ENCODE results near the gene TGOLN2. TPM values are rescaled to one million over a fixed set of nuclear protein-coding genes. Genes with fewer than 3 reads are reported as not detected.
"Not testable (repeated sequence)": the region's sequence is repeated elsewhere in the genome, so short reads cannot be mapped to it uniquely, and the experiment has no call there.

The TGOLN2 gene
- total and polyA plus RNA-seq, 10 of the 15 experiments (the other 5 are each of a cell fraction or from before 2014, with no cell fraction given): 13.8 to 92.3 (median 49.4) TPM

DNA sequence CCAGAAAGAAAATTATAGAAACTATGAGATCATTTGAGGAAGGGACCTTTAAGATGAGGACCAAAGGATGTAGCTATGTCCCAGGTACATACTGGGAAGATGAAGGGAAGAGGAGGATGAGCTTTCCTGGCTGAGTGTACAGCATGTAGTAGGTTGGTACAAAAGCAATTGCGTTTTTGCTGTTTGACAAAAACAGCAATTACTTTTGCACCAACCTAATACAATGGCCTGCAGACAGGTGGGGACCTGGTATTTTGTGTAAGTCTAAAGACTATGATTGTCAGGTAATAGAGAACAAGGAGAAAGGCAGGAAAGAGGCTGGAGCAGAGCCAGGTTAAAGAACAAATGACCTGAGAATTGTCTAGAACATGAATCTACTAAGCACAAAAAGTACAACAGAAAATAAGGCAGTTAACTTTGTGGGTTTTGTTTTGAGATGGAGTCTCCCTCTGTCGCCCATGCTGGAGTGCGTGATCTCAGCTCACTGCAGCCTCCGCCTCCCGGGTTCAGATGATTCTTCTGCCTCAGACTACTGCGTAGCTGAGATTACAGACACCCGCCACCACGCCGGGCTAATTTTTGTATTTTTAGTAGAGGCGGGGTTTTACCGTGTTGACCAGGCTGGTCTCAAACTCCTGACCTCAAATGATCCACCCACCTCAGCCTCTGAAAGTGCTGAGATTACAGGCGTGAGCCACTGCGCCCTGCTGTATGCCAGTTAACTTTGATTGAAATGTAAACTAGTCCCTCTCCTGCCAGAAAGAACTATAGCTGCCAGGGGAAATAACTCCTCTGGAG, 3.2 kb upstream of the TGOLN2 start (continued):
- TF ChIP-seq, protein P1, sequence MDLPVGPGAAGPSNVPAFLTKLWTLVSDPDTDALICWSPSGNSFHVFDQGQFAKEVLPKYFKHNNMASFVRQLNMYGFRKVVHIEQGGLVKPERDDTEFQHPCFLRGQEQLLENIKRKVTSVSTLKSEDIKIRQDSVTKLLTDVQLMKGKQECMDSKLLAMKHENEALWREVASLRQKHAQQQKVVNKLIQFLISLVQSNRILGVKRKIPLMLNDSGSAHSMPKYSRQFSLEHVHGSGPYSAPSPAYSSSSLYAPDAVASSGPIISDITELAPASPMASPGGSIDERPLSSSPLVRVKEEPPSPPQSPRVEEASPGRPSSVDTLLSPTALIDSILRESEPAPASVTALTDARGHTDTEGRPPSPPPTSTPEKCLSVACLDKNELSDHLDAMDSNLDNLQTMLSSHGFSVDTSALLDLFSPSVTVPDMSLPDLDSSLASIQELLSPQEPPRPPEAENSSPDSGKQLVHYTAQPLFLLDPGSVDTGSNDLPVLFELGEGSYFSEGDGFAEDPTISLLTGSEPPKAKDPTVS (IDR thresholded peaks at IDR 0.05; ENCODE audit: low read depth, low read length): no peak
- TF ChIP-seq CHD1 (IDR thresholded peaks at IDR 0.05; ENCODE audit: low read depth, low read length): no peak

DNA sequence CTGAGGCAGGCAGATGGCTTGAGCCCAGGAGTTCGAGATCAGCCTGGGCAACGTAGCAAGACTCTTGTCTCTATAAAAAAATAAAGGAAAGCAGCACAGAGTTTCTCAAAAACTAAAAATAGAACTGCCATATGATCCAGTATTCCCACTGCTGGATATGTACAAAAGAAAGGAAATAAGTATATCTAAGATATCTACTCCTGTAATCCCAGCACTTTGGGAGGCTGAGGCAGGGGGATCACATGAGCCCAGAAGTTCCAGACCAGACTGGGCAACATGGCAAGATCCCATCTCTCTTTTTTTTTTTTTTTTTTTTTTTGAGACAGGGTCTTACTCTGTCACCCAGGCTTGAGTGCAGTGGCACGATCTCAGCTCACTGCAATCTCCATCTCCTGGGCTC, 1.9 kb upstream of the TGOLN2 start:
- CTCF ChIA-PET; SMC1A ChIA-PET (ENCODE audit: uncharacterized antibody, unreplicated experiment); in situ Hi-C loops (cut with MboI); H3K9ac ChIP-seq (ENCODE audit: control insufficient read depth, insufficient read depth, low read length); RAD21 ChIA-PET (ENCODE audit: unreplicated experiment); H3K9me3 ChIP-seq (replicated peaks; ENCODE audit: control insufficient read depth, insufficient read depth, low read length); ATAC-seq; H3K27me3 ChIP-seq (replicated peaks in 1 of 2; ENCODE audit: control insufficient read depth in 2 of 2, insufficient read depth in 2 of 2, low read length in 1 of 2); BruUV-seq (replicated peaks); H2AFZ ChIP-seq (ENCODE audit: control insufficient read depth, low read depth, low read length); H4K20me1 ChIP-seq (ENCODE audit: control insufficient read depth, insufficient read depth); H3K4me2 ChIP-seq (ENCODE audit: control insufficient read depth, insufficient read depth); H3K4me3 ChIP-seq; H3K27ac ChIP-seq (ENCODE audit: control insufficient read depth, insufficient read depth); FAIRE-seq; DNase-seq (ENCODE audit: low read depth, low spot score); H3K36me3 ChIP-seq (ENCODE audit: control insufficient read depth in 2 of 2, insufficient read depth in 2 of 2, low read length in 1 of 2): not testable (repeated sequence)
- intact Hi-C loops (cut with micrococcal nuclease; ENCODE audit: unreplicated experiment): loop anchor here (5.0 kb wide), 1 partner anchor 223 kb away; no protein-coding TSS in a partner anchor
- POLR2A ChIA-PET: interaction anchor here (0.7 kb wide), 1 partner anchor 16 kb away, joined by 7 read pairs; no protein-coding TSS in a partner anchor
- Histone ChIP-seq H3K79me2 (ENCODE audit: control insufficient read depth, insufficient read depth, low read length) (peaks cover 37% of the 10 kb centered on the region), H3K4me1 (ENCODE audit: control insufficient read depth, insufficient read depth, low read length) (peaks cover 18% of the 10 kb centered on the region)
- WGBS (ENCODE audit: insufficient coverage, insufficient replicate concordance, low lambda C conversion rate, missing lambda C conversion rate): 94% methylated on average over 2 of the region's 3 CpGs
